ENCODE data around the gene DNAJC24. TPM values are rescaled to one million over a fixed set of nuclear protein-coding genes. Genes with fewer than 3 reads are reported as not detected.
A peak's percentile ranks its signal among the peaks of the same experiment; 100 is the strongest.

Gene DNAJC24
- total and polyA plus RNA-seq, 9 of the 15 experiments (the other 6 are each of a cell fraction or from before 2014, with no cell fraction given): 12.2 to 31.9 (median 16.9) TPM

DNA sequence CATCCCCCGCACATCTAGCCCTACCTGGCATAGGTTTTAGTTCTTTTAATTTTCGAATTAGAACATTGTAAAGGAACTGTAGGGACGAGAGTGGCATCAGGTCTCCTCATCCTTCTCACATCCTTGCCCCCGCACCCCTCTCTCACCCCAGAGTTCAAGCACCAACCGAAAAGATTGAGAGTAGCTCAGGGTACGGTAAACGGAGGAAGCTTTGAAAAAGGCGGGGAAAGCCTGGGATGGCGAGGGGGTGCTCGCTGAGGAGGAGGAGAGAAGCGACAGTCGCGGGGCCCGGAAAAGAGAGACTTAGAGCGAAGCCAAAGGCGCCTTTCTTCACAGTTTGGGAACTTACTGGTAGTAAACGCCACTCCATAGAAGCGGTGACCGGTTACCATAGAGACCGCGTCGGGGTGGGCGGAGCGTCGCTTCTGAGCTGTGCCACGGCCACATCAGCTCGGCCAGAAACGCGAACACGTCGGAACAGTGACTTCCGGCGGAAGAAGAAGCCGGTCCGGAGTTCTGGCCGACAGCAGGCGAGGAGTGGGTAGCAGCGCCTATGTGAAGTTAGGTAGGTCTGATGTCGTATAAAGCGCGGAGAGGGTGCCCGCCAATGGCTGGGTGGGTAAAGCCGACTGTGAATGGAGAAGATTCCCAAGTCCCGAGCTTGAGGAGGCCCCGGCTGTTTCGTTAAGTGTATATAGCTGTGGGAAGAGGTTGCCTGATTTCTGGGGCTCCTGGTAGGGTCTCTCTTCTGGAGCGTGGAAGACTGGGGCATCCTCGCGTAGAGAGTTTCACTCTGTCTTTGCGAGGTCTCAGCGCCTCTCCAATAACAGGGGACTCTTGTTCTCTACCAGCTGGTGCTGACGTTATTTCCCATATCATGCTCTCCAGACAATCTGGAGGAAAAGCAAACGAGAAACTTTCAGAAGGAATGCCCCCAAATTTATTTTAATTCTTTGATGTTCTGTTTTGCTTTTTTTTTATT, at the start of gene DNAJC24, which contains the start of gene DCDC1 (continued):
- no peak for TF ChIP-seq ZFX (CRISPR knock-in tag; IDR thresholded peaks at IDR 0.05)
- no peak for TF ChIP-seq THRAP3 (IDR thresholded peaks at IDR 0.05; ENCODE audit: borderline replicate concordance)
- TF ChIP-seq, protein P1, sequence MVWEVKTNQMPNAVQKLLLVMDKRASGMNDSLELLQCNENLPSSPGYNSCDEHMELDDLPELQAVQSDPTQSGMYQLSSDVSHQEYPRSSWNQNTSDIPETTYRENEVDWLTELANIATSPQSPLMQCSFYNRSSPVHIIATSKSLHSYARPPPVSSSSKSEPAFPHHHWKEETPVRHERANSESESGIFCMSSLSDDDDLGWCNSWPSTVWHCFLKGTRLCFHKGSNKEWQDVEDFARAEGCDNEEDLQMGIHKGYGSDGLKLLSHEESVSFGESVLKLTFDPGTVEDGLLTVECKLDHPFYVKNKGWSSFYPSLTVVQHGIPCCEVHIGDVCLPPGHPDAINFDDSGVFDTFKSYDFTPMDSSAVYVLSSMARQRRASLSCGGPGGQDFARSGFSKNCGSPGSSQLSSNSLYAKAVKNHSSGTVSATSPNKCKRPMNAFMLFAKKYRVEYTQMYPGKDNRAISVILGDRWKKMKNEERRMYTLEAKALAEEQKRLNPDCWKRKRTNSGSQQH (CRISPR knock-in tag; IDR thresholded peaks at IDR 0.05): no peak
- TF ChIP-seq PPARD (CRISPR knock-in tag; IDR thresholded peaks at IDR 0.05): no peak
- TF ChIP-seq, protein P2, sequence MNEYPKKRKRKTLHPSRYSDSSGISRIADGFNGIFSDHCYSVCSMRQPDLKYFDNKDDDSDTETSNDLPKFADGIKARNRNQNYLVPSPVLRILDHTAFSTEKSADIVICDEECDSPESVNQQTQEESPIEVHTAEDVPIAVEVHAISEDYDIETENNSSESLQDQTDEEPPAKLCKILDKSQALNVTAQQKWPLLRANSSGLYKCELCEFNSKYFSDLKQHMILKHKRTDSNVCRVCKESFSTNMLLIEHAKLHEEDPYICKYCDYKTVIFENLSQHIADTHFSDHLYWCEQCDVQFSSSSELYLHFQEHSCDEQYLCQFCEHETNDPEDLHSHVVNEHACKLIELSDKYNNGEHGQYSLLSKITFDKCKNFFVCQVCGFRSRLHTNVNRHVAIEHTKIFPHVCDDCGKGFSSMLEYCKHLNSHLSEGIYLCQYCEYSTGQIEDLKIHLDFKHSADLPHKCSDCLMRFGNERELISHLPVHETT (CRISPR knock-in tag; conservative IDR thresholded peaks at IDR 0.05 in 1 of 2, IDR thresholded peaks at IDR 0.05 in 1 of 2): no peak
- no peak for TF ChIP-seq HLTF (IDR thresholded peaks at IDR 0.05)
- TF ChIP-seq, protein P3, sequence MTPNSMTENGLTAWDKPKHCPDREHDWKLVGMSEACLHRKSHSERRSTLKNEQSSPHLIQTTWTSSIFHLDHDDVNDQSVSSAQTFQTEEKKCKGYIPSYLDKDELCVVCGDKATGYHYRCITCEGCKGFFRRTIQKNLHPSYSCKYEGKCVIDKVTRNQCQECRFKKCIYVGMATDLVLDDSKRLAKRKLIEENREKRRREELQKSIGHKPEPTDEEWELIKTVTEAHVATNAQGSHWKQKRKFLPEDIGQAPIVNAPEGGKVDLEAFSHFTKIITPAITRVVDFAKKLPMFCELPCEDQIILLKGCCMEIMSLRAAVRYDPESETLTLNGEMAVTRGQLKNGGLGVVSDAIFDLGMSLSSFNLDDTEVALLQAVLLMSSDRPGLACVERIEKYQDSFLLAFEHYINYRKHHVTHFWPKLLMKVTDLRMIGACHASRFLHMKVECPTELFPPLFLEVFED (CRISPR knock-in tag; conservative IDR thresholded peaks at IDR 0.05): no peak
- TF ChIP-seq, protein P4, sequence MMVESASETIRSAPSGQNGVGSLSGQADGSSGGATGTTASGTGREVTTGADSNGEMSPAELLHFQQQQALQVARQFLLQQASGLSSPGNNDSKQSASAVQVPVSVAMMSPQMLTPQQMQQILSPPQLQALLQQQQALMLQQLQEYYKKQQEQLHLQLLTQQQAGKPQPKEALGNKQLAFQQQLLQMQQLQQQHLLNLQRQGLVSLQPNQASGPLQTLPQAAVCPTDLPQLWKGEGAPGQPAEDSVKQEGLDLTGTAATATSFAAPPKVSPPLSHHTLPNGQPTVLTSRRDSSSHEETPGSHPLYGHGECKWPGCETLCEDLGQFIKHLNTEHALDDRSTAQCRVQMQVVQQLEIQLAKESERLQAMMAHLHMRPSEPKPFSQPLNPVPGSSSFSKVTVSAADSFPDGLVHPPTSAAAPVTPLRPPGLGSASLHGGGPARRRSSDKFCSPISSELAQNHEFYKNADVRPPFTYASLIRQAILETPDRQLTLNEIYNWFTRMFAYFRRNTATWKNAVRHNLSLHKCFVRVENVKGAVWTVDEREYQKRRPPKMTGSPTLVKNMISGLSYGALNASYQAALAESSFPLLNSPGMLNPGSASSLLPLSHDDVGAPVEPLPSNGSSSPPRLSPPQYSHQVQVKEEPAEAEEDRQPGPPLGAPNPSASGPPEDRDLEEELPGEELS (CRISPR knock-in tag; IDR thresholded peaks at IDR 0.05; ENCODE audit: borderline replicate concordance): no peak
- peak; percentile 60 for TF ChIP-seq EP400 (IDR thresholded peaks at IDR 0.05)
- TF ChIP-seq ATF7 (IDR thresholded peaks at IDR 0.05): peak; percentile 75; the same call in 1 of the 2 replicates
- TF ChIP-seq, protein P5, sequence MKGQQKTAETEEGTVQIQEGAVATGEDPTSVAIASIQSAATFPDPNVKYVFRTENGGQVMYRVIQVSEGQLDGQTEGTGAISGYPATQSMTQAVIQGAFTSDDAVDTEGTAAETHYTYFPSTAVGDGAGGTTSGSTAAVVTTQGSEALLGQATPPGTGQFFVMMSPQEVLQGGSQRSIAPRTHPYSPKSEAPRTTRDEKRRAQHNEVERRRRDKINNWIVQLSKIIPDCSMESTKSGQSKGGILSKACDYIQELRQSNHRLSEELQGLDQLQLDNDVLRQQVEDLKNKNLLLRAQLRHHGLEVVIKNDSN (CRISPR knock-in tag; IDR thresholded peaks at IDR 0.05): no peak
- no peak for TF ChIP-seq EZH2 (IDR thresholded peaks at IDR 0.05; ENCODE audit: borderline replicate concordance, low read depth, low read length)
- TF ChIP-seq RBM25 (IDR thresholded peaks at IDR 0.05; ENCODE audit: low read depth, low read length, severe bottlenecking): no peak
- no peak for TF ChIP-seq SRSF7 (optimal IDR thresholded peaks at IDR 0.05; ENCODE audit: low read depth, low read length)
- peak; percentile 97 for TF ChIP-seq NCOA1 (IDR thresholded peaks at IDR 0.05; ENCODE audit: low read depth)
- TF ChIP-seq, protein P6, sequence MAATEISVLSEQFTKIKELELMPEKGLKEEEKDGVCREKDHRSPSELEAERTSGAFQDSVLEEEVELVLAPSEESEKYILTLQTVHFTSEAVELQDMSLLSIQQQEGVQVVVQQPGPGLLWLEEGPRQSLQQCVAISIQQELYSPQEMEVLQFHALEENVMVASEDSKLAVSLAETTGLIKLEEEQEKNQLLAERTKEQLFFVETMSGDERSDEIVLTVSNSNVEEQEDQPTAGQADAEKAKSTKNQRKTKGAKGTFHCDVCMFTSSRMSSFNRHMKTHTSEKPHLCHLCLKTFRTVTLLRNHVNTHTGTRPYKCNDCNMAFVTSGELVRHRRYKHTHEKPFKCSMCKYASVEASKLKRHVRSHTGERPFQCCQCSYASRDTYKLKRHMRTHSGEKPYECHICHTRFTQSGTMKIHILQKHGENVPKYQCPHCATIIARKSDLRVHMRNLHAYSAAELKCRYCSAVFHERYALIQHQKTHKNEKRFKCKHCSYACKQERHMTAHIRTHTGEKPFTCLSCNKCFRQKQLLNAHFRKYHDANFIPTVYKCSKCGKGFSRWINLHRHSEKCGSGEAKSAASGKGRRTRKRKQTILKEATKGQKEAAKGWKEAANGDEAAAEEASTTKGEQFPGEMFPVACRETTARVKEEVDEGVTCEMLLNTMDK (IDR thresholded peaks at IDR 0.05; ENCODE audit: borderline replicate concordance, insufficient read depth, low read depth, low read length, poor library complexity, severe bottlenecking): no peak

Data from K562 (cell line).